GM18519 (cell line): Measurements from ENCODE around the gene SYNGR3.
"Not testable (repeated sequence)": the region's sequence is repeated elsewhere in the genome, so short reads cannot be mapped to it uniquely, and the experiment has no call there.

ENCODE experiments used
- ATAC-seq: cut with Tn5 transposase; IDR thresholded peaks from one replicate; pipeline ENCODE4 v1.9.1; 2021; ENCODE audit warnings: mild to moderate bottlenecking, moderate library complexity; ENCODE audit not compliant: unreplicated experiment, low FRiP score

The SYNGR3 gene

GRCh38 chr16:2027024-2028010 is 37.5 kb downstream of the SYNGR3 start:
- no peak for ATAC-seq

GRCh38 chr16:2028146-2028545 is 38.4 kb downstream of the SYNGR3 start:
- no peak for ATAC-seq

- no peak for ATAC-seq
Measured at GRCh38 chr16:2028620-2029220, 39.0 kb downstream of the SYNGR3 start.

- ATAC-seq = no peak
Measured at GRCh38 chr16:2029350-2029749, 39.6 kb downstream of the SYNGR3 start.

GRCh38 chr16:2030036-2030435 is 40.3 kb downstream of the SYNGR3 start:
- ATAC-seq = no peak

- ATAC-seq = no peak
Measured at GRCh38 chr16:2031081-2031577, 41.4 kb downstream of the SYNGR3 start.

GRCh38 chr16:2032285-2033056 is 42.7 kb downstream of the SYNGR3 start:
- no peak for ATAC-seq

GRCh38 chr16:2033057-2033908 is 43.5 kb downstream of the SYNGR3 start:
- ATAC-seq = no peak

- ATAC-seq = not testable (repeated sequence)
Measured at GRCh38 chr16:2033909-2034695, 44.3 kb downstream of the SYNGR3 start.

GRCh38 chr16:2034696-2035430 is 45.1 kb downstream of the SYNGR3 start:
- no peak for ATAC-seq

- ATAC-seq = no peak
Measured at GRCh38 chr16:2035431-2036199, 45.8 kb downstream of the SYNGR3 start.

- no peak for ATAC-seq
Measured at GRCh38 chr16:2036200-2036966, 46.6 kb downstream of the SYNGR3 start.

- ATAC-seq = no peak
Measured at GRCh38 chr16:2037115-2037514, 47.3 kb downstream of the SYNGR3 start.

GRCh38 chr16:2037647-2038381 is 48.0 kb downstream of the SYNGR3 start:
- ATAC-seq = no peak

- no peak for ATAC-seq
Measured at GRCh38 chr16:2038382-2039231, 48.8 kb downstream of the SYNGR3 start.
